ENCODE data around the gene SLC35E1.
"Not testable (repeated sequence)": the region's sequence is repeated elsewhere in the genome, so short reads cannot be mapped to it uniquely, and the experiment has no call there.

The SLC35E1 gene

DNA sequence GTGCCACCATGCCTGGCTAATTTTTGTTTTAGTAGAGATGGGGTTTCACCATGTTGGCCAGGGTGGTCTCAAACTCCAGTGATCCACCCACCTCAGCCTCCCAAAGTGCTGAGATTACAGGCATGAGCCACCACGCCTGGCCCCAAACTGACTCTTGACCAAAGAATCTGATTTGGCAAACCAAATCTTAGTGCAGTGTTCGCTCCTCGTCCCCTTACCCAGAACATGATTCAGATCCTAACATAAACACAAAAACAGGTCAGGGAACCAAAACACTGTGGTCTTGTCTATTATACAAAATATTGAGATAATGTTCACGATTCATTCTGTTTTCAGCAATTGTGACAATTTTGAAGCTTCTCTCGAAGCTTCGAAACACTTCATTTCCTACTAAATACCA lies 20.3 kb downstream of the SLC35E1 start:
- not testable (repeated sequence) for DNase-seq (ENCODE audit: low read depth in 2 of 2, low spot score in 1 of 2)

DNA sequence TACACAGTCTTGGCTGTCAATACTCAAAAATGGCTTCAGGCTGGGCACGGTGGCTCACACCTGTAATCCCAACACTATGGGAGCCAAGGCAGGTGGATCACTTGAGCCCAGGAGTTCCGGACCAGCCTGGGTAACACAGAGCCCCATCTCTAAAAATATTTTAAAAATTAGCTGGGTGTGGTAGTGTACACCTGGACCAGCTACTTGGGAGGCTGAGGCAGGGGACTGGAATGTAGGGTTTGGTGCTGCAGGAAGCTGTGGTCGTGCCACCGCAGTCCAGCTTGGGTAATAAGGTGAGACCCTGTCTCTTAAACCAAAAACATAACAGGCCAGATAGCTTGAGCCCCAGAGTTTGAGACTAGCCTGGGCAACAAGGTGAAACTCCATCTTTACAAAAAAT lies 23.3 kb downstream of the SLC35E1 start:
- no peak for DNase-seq (ENCODE audit: low read depth in 2 of 2, low spot score in 1 of 2)

DNA sequence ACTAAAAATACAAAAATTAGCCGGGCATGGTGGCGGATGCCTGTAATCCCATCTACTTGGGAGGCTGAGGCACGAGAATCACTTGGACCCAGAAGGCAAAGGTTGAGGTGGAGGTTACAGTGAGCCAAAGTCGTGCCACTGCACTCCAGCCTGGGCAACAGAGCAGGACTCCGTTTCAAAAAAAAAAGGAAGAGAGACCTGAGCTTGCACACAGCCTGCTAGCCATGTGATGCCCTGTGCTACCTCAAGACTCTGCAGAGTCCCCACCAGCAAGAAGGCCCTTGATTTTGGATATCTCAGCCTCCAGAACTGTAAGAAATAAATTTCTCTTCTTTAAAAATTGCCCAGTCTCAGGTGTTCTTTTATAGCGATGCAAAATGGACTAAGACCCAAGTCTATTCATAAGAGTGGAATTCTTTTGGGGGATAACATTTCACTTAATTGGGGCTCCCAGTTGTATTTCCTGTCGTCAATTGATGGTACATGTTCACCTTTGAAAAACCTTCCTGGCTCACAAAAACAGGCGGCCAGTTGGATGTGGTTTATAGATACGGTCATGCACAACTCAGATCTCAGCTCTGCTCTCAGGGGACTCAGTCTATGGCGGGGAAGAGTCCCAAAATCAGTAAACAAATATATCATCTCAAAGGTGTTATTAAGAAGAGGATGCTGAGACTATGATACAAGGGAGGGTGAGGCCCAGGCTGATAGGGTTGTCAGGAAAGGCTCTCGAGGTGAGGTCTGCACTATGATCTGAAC lies 27.6 kb downstream of the SLC35E1 start:
- no peak for DNase-seq (ENCODE audit: low read depth in 2 of 2, low spot score in 1 of 2)

DNA sequence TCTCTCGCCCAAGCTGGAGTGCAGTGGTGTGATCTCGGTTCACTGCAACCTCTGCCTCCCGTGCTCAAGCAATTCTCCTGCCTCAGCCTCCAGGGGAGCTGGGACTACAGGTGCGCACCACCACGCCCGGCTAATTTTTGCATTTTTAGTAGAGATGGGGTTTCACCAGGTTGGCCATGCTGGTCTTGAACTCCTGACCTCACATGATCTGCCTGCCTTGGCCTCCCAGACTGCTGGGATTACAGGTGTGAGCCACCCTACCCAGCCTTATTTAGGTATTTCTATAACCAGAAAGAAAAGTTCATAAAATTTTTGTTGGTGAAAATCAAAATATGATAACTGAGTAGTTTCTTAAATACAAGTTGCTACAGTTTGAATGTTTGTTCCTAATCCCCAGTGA lies 28.5 kb downstream of the SLC35E1 start:
- DNase-seq (ENCODE audit: low read depth in 2 of 2, low spot score in 1 of 2) = not testable (repeated sequence)

DNA sequence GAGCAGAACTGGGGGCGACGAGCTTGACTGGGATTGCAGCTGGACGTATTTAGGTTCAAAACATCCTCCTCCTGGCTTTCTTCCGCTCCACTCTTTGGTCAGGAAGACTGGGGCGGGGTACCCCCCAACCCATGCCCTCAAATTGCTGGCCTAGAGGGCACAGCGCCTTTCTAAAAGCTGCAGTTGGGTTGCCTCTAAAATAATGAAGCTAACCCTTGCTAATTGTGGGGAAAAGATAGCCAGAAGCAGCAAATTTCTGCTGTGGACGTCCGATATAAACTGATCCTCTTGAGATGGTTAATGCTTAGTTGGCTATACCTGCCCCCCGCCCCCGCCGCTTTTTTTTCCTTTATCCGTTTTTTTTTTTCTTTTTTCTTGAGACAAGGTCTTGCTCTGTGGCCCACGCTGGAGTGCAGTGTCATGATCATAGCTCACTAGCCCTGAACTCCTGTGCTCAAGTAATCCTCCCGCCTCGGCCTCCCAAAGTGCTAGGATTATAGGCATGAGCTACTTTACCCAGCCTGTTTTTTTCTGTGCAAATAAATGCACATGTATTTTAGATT lies 29.2 kb downstream of the SLC35E1 start:
- DNase-seq (ENCODE audit: low read depth in 2 of 2, low spot score in 1 of 2) = no peak

DNA sequence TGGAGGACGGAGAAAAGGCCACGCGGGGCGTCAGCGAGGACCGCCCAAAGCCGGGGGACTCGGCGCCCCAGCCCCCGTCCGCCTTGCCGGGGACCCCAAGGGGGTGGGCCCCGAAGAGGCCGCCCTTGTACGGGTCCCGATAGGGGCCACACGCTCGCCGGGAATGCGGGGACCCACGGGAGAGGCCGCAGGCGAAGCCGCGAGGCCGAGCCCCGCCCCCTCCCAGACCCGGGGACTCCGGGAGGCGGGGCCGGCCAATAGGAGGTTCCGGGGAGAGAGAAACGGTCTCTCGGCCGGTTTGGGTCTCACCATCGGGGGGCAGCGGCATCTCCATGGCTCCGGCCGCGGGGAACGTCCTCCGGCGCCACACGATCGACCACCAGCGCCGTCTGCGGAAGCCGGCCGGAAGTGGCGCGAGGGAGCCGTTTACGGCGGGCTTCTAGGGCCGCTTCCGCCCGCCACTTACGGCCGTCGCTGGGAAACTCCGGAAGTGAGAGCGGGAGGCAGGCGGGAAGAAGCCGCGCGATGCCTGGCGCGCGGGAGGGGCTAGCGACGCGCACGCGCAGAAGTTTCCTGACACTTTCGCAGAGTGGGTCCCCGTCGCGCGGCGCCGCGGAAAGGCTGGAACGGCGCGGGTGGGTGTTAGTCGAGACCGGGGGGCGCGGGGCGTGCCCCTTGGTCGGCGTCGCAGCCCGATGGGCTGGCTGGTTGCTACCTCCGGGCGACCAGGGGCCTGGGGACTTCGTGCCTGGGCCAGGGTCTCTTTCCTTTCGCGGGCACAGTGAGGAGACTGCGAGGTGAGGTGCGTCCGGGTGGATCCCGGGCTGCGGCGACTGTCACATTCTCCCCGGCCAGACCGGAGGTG lies 29.9 kb downstream of the SLC35E1 start, which contains the start of gene CHERP:
Gene CHERP, minus strand, starts transcription at position 393 of the 865 bp plus-strand sequence. Its CDS starts 59 bp downstream, at position 334.
- DNase-seq (ENCODE audit: low read depth in 2 of 2, low spot score in 1 of 2) = peak; percentile 88 to 91

DNA sequence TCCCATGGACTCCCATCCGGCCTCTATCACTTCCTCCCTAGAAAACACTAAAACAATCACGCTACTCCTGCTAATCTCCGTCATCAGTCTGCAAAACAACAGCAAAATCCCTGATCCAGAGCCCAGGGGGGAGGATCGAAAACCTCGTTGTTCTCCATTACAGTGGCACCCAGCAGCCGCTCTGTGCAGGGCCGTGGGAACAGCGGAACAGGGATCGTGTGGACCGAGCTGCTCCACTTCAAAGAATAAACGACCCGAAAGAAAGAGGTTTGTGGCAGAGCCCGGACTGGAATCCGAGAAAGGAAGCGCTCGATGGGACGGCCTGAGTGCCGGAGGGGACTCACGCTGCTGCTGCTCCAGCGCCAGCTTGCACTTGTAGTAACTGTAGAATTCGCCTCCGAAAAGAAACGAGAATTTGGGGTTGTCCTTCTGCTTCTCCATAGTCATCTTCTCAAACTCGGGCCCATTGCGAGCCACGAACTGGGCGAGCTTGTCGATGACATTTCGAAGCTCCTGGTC lies 30.6 kb downstream of the SLC35E1 start:
- no peak for DNase-seq (ENCODE audit: low read depth in 2 of 2, low spot score in 1 of 2)

DNA sequence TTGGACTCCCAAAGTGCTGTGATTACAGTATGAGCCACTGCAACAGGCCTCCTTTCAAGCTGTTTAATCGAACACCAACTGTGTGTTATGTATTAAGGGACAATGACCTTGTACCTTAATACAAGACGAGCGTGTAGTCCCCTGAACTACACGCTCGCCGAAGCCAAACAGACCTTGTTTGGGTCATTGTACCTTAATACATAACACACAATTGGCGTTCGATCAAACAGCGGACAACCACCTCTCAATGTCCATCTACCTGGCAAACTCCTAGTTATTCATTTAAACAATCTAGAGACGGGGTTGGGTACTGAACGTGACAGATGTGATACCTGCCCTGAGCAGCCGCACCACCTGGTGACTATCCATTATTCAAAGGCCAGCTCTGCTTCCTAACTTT lies 31.3 kb downstream of the SLC35E1 start:
- no peak for DNase-seq (ENCODE audit: low read depth in 2 of 2, low spot score in 1 of 2)

DNA sequence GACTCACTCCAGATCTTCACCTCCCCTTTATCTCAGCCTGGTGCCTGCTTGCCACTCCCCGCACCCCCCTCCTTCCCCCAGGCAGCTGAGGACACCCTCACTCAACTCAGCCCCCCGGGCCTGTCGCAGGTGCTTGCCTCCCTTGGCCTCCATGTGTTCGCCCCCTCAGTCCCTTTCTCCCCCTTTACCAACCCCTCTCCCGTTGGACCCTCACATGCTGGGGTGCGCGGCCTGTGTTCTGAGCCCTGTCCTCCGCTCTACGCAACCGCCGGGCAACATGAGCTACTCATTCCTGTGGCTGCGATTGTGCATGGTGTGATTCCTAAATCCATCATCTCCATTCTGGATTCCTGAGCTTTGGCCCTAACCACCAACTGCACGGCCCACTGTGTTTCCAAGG lies 35.1 kb downstream of the SLC35E1 start:
- DNase-seq (ENCODE audit: low read depth in 2 of 2, low spot score in 1 of 2) = no peak

DNA sequence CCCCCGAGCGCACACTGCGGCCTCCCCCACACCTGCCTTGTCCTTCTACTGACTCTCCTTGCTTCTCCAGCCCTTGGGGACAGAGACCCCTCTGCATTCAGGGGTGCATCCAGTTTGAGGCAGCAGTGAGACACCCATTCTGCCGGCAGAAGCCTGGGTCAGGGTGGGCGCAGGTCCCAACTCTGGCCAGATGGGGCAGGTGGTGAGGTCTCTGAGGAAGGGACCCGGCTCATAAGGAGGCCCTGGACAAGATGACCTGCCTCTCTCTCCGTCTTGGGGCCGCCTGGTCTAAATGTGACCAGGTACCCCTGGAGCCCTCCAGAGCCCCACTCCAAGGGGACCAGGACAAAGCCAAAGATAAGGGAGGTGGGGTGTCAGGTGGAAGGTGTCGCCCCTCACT lies 36.1 kb downstream of the SLC35E1 start:
- no peak for DNase-seq (ENCODE audit: low read depth in 2 of 2, low spot score in 1 of 2)

DNA sequence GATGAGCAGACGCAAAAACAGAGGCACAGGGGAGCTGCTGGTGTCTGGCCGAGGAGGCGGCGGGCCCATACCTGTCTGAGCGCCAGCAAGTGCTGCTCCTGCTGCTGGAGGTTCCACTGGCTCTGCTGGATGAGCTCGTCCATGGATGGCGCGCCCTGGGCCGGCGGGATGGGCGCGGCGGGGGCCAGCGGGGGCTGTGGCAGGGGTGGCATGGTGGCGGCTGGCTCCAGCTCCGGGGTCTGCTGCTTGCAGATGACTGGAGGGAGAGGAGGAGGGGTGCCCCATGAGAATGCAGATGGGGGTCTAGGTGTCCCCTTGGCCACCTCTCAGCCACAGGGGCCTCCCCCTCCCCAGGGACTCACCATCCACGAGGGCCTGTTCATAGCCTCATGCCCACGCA lies 36.8 kb downstream of the SLC35E1 start:
- no peak for DNase-seq (ENCODE audit: low read depth in 2 of 2, low spot score in 1 of 2)

DNA sequence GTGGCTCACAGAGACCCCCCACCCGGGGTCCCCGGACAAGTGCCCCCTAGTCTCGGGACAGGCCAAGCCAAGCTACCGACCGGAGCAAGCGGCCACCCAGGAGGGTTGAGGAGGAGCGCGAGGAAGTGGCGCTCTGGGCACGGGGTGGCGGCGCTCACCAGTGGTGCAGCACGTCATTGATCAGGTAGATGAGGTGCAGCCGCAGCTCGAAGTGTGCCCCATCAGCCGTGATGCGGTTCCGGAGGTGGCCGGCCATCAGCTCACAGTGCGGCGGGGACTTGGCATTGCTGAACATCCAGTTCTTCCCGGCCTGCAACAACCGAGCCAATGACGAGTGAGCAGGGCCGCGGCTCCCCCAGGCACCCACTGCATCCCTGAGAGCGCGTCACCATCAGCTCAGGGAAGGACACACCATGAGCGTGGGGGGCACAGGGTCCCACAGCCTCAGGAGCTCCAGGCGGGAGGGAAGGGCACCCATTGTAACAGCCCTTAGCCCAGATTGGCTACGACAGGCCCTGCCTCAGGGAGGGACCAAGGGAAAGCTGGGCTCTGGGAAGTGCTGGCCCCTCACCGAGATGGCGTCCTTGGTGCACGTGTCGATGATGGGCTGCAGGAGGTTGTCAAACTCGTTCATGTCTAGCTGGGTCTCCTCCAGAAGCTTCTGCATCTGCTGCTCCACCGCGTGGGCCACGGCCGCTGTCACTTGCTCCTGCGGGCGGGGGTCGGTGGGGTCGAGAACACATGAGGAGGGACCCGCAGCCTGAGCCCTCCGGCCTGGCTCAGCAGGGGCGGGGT lies 39.6 kb downstream of the SLC35E1 start:
- DNase-seq (ENCODE audit: low read depth in 2 of 2, low spot score in 1 of 2) = no peak

DNA sequence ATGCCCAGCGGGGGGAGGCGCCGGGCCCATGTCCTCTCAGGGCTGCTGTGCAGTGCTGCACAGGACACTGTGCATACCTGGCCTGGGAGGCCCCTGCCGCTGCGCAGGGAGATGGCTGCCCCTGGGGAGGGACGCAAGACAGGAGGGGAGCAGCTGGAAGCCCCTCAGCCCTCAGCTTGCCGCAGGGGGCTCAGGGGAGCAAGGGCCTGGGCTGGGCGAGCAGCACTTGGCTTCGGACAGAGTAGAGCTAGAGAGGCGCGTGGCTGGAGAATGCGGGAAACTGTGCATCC lies 40.9 kb downstream of the SLC35E1 start:
- DNase-seq (ENCODE audit: low read depth in 2 of 2, low spot score in 1 of 2) = no peak

DNA sequence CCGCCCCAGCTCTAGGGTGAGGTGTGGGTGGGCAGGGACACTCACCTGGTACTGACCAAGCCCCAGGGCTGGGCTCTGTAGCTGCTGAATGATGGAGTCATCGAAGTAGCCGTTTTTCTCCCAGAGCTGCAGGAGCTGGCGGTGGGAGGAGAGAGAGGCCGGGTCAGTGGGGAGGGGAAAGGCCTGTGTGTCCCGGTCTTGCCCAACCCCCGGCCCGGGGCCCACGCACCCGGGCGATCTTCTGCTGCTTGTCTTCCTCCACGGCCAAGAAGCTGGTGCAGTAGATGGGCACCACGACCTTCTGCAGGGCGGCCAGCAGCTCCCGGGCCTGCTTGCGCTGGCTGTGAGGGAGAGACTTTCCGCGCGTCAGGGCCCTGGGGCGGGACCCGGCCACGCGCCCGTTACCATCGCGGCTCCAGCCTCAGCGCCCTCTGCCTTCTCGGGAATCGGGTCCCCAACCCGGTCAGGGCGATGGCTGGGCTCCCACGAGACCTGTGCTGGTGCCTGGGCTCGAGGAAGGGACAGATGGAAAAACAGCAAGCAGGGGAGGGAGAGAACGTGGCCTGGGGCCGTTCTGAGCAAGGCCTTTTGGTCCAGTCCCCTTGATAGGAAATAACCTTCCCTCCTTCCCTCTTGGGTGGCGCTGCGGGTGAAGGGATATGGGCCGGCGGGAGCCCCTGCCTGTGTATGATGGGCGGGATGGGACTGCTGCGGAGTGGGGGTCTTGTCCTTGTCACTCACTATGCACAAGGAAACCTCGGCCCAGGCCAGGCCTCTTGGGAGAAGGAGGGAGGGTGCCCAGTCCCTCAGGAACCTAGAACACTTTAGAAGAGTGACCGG lies 41.5 kb downstream of the SLC35E1 start:
- no peak for DNase-seq (ENCODE audit: low read depth in 2 of 2, low spot score in 1 of 2)

DNA sequence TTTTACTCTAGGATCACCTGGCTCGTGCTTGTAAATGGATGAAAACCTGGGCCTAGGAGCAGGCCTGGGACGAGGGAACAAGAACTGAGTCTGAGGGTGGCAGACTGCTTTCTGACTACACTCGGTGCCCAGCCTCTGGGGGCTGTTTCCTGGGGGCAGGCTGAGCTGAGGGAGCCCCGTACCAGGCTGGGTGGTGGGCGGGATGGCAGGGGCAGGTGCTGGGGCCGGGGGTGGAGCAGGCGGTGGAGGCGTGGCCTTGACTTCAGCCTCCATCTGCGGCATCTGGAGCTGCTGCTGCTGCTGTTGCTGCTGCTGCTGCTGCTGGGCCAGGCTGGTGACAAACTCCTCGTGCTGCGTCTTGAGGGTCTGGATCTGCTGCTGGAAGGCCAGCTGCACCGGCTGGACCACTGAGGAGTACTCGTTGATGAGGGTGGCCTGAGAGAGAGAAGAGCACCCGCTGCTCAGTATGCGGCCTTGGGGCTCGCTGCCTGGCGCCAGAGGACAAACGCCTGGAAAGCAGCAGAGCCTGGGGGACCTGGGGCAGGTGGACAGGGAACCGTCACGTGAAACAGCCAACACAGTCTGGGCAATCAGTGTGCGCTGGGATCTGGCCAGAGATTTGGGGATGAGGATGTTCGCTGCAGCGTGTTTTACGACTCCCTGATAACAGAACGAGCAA lies 42.6 kb downstream of the SLC35E1 start:
- no peak for DNase-seq (ENCODE audit: low read depth in 2 of 2, low spot score in 1 of 2)

DNA sequence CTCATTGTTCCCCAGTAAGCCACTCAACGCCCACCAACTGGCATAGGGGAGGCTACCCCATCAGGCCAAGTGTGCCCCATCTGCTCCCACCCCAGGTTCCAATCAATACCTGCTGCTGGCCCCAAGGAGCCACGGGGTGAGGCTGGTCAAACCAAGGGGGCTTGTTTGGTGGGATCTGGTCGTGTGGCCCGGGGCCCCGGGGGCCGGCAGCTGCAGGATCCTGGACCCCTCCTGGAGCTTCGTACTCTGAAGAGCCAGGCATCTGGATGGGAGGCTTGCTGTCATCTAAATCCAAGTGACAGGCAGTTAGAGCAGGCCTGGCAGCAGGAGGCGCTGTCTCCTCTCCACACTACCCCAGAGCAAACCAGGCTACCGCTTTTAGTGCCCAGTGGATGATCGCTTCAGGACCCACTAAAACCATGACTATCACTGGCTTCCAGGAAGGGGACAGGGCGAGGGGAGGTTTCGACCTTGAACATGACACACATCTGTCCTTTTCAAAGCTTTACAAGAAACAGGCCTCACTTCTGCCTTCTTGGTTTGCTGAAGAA lies 44.2 kb downstream of the SLC35E1 start:
- no peak for DNase-seq (ENCODE audit: low read depth in 2 of 2, low spot score in 1 of 2)

DNA sequence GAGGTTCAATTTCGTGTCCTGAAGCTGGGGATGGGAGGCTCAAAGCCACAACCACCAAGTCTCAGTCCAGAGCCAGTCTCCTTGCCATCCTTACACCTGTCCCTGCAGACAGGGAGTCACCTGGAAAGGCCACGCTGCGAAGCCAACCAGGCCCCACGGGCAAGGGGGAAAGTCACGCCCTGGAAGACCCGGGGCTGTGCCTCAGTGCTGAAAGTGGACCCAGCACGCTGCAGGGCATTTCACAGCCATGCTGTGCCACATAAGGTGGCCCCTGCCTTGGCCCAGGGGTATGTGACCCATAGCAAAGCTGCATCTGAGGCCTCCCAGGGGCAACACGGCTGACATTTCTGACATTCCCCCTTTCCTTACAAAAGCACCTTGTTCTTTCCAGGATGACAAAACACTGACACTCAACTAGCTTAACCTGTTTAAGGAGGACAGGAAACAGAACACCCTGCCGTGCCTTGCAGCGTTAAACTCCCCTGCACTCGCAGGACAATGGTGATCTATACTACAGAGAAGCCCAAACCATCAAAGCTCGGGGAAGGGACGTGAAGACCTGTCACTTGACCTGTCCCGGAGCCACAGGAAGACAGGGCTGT lies 44.8 kb downstream of the SLC35E1 start:
- DNase-seq (ENCODE audit: low read depth in 2 of 2, low spot score in 1 of 2) = no peak

DNA sequence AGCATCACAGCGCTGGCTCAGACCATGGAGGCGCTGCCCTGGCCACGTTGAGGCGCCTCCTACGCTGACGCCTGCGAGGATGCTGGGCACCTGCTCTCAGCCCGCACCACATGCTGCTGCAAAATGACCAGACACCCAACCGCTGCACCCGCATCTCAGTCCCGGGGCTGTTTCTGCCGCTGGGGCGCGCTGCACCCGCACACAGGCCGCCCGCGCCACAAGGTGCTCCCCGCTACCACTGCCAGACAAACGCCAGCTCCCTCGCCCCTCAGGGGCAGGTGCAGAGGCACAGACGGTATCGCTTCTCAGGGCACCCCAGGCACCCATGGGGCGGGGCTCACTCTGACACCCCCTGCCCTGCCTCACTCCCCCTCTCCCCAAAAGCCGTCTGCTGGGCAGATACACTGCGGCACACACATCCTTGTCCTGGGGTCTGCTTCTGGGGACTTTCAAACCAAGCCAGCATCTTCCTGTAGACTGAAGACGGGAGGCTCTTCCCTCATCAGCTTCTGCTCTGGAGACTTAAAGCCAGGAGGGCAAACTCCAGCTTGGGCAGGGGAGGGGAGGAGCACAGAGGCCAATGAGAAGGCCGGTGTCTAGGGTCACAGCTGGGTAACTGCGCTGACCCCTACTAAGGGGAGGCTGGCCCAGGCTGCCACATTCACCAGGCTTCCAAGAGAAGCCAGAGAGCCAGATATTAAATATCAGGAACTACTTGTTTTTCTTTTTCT lies 46.3 kb downstream of the SLC35E1 start:
- no peak for DNase-seq (ENCODE audit: low read depth in 2 of 2, low spot score in 1 of 2)
